ENCODE results near the gene MVB12A.

MVB12A gene

GRCh38 chr19:17419621-17420474 lies at the start of gene MVB12A:
Gene MVB12A (plus strand): TSS chr19:17420047. CDS start chr19:17420136, 89 bp downstream.
- H4K20me1 ChIP-seq (ENCODE audit: low read depth, low read length), result no peaks in the 10 kb centered on the region
- no peaks in the 10 kb centered on the region for H3K27me3 ChIP-seq (ENCODE audit: low read length)
- H3K9me3 ChIP-seq (ENCODE audit: insufficient read depth, low read length), result no peaks in the 10 kb centered on the region
- H3K27ac ChIP-seq (ENCODE audit: low read depth, low read length), result peak within 1 kb of the TSS; percentile 40
- TF ChIP-seq CTCF (IDR thresholded peaks at IDR 0.05; ENCODE audit: insufficient read depth, low read length, poor library complexity, severe bottlenecking) (no peak), EZH2phosphoT487 (conservative IDR thresholded peaks at IDR 0.05; ENCODE audit: low read length) (no peak)
- no peaks in the 10 kb centered on the region for H3K79me2 ChIP-seq (ENCODE audit: insufficient read depth, low read length)
- H3F3A ChIP-seq (ENCODE audit: insufficient read depth), result peaks cover 7% of the 10 kb centered on the region; the same call in 1 of the 2 replicates
- no peaks in the 10 kb centered on the region for H3K9me2 ChIP-seq (replicated peaks; ENCODE audit: insufficient read depth, low read length)
- no peaks in the 10 kb centered on the region for H3K36me3 ChIP-seq (ENCODE audit: low read length)
- peak within 1 kb of the TSS; percentile 84 for H3K4me2 ChIP-seq (ENCODE audit: low read depth, low read length, poor library complexity, severe bottlenecking)
- H3K4me3 ChIP-seq (ENCODE audit: insufficient read depth, low read length, poor library complexity, severe bottlenecking), result peak within 1 kb of the TSS; percentile 83
- H3K9ac ChIP-seq (ENCODE audit: low read length), result peak within 1 kb of the TSS; percentile 70
- H2AFZ ChIP-seq (ENCODE audit: low read depth, low read length, severe bottlenecking), result peak within 1 kb of the TSS; percentile 91

DNA sequence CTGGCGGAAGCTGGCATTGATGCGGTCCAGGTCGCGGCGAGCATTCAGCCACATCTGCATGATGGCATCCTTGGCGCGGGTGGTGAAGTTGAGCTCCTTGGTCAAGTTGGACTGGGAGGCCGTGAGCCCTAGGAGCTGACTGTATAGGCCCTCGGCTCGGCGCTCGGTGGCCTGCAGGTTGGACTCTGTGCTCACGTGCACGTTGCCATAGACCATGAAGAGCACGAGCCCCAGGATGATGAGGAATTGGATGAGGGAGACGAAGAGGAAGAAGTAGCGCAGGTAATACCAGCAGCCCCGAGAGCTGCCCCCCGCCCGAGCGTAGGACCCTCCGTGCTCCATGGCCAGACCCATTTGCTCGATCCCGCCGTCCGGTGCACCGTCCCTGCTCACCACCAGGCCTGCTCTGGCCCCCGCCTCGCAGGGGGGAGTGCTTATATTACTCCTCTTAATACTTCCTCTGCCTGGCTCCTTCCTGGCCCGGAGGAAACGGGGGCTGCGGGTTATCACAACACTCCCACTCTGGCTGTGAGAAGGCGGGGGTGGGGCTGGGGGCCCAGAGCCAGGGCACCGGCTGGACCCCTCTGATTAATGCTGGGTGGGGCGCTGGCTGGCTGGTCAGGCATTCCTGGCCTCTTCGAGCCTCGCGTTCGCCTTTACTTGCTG lies 42.8 kb upstream of the MVB12A start, which contains the start of gene PLVAP:
Gene PLVAP (minus strand): TSS at position 408 of the 666 bp plus-strand sequence. CDS start 54 bp downstream, at position 354.
- H3F3A ChIP-seq (ENCODE audit: insufficient read depth), result 0 out of 2 replicates have a peak, but pooled peaks cover 2% of the 10 kb centered on the region
- H3K4me2 ChIP-seq (ENCODE audit: low read depth, low read length, poor library complexity, severe bottlenecking), result no peak within 1 kb of the TSS
- H3K36me3 ChIP-seq (ENCODE audit: low read length), result no peaks in the 10 kb centered on the region
- no peaks in the 10 kb centered on the region for H4K20me1 ChIP-seq (ENCODE audit: low read depth, low read length)
- H3K27me3 ChIP-seq (ENCODE audit: low read length), result no peaks in the 10 kb centered on the region
- no peaks in the 10 kb centered on the region for H3K9me3 ChIP-seq (ENCODE audit: insufficient read depth, low read length)
- no peak within 1 kb of the TSS for H2AFZ ChIP-seq (ENCODE audit: low read depth, low read length, severe bottlenecking)
- no peak within 1 kb of the TSS for H3K4me3 ChIP-seq (ENCODE audit: insufficient read depth, low read length, poor library complexity, severe bottlenecking)
- H3K9ac ChIP-seq (ENCODE audit: low read length), result no peak within 1 kb of the TSS
- no peaks in the 10 kb centered on the region for H3K9me2 ChIP-seq (replicated peaks; ENCODE audit: insufficient read depth, low read length)
- TF ChIP-seq EZH2phosphoT487 (conservative IDR thresholded peaks at IDR 0.05; ENCODE audit: low read length) (no peak), CTCF (IDR thresholded peaks at IDR 0.05; ENCODE audit: insufficient read depth, low read length, poor library complexity, severe bottlenecking) (no peak)
- H3K27ac ChIP-seq (ENCODE audit: low read depth, low read length), result no peak within 1 kb of the TSS
- no peaks in the 10 kb centered on the region for H3K79me2 ChIP-seq (ENCODE audit: insufficient read depth, low read length)

GRCh38 chr19:17378271-17378670 lies 41.6 kb upstream of the MVB12A start:
- Histone ChIP-seq H4K20me1 (ENCODE audit: low read depth, low read length) (no peaks in the 10 kb centered on the region), H3K27me3 (ENCODE audit: low read length) (no peaks in the 10 kb centered on the region), H3K9ac (ENCODE audit: low read length) (no peak overlapping the region), H3K4me2 (ENCODE audit: low read depth, low read length, poor library complexity, severe bottlenecking) (no peak overlapping the region), H3K27ac (ENCODE audit: low read depth, low read length) (no peak overlapping the region), H3K36me3 (ENCODE audit: low read length) (no peaks in the 10 kb centered on the region), H3K4me3 (ENCODE audit: insufficient read depth, low read length, poor library complexity, severe bottlenecking) (no peak overlapping the region), H3F3A (ENCODE audit: insufficient read depth) (peaks cover 4% of the 10 kb centered on the region; the same call in 1 of the 2 replicates), H2AFZ (ENCODE audit: low read depth, low read length, severe bottlenecking) (no peak overlapping the region), H3K9me3 (ENCODE audit: insufficient read depth, low read length) (no peaks in the 10 kb centered on the region), H3K79me2 (ENCODE audit: insufficient read depth, low read length) (no peaks in the 10 kb centered on the region), H3K9me2 (replicated peaks; ENCODE audit: insufficient read depth, low read length) (no peaks in the 10 kb centered on the region)
- TF ChIP-seq CTCF (IDR thresholded peaks at IDR 0.05; ENCODE audit: insufficient read depth, low read length, poor library complexity, severe bottlenecking) (no peak), EZH2phosphoT487 (conservative IDR thresholded peaks at IDR 0.05; ENCODE audit: low read length) (no peak)

Data from SU-DHL-6 (cell line).